DMS79 (cell line): ENCODE data around the gene ALDH3B2.
"Not testable (repeated sequence)": the region's sequence is repeated elsewhere in the genome, so short reads cannot be mapped to it uniquely, and the experiment has no call there.

Source experiments
- DNase-seq: peaks from one replicate; lab custom pipeline; 2025; lab: John Stamatoyannopoulos, UW

ALDH3B2 gene

GRCh38 chr11:67642173-67643120, 32.0 kb downstream of the ALDH3B2 start:
- no peak for DNase-seq

GRCh38 chr11:67641338-67642172, 32.9 kb downstream of the ALDH3B2 start:
- DNase-seq = no peak

GRCh38 chr11:67640758-67641337, 33.6 kb downstream of the ALDH3B2 start:
- no peak for DNase-seq

DNA sequence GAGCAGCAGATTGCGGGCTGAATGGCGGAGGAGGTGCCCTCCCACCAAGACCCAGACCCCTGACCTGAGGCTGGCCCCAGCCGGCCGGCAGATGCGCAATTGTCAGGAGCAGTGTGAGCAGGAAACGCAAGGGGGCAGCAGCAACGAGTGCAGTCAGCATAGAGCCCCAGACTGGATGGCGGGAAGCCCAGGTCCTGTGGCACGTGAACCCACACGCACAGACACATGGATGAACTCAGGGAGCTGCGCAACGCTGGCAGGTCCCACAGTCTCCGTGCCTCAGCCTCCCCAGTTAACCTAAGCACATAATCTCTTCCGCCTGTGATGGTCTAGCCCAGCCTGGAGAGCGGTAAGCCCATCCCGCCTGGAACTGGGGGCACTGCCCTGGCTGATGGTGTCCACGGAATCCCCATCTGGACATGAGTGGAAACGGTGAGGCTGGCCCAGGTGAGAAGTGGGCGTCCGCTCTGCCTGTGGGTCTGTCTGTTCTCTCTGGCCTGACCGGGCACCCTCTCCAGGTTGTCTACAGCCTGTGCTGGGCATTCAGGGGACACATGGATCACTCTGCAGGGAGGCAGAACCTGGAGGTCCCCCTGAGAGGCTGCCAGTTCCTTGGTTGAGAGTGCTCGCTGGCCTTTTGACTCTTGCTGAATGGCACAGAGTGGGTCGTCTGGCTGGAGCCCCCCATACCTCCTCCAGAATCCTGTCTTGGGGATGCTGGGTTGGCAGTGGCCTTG, 34.2 kb downstream of the ALDH3B2 start:
- DNase-seq = no peak

DNA sequence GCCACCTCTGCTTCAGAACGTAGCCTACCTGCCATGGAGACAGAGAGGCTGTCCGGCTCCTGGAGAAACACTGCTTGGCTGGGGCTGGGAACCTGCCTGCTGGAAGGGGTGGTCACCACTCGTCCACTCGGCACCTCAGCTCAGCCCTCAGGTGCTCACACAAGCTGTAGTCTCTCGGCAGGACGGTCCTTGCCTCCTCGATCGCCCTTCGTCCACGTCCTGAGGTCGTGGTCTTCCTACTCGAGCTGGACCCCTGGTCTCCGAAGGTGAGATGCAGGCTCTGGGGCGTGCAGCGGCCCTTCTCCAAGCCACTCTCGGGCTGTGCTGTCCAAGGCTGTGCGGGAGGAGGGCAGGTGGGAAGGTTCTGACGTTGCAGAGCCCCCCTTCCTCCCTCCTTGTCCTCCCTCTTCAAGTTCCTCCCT, 35.0 kb downstream of the ALDH3B2 start, which contains the start of gene TBX10:
Gene TBX10, minus strand, starts transcription at position 326 of the 422 bp plus-strand sequence. Its CDS starts 291 bp downstream, at position 35.
- DNase-seq = no peak

DNA sequence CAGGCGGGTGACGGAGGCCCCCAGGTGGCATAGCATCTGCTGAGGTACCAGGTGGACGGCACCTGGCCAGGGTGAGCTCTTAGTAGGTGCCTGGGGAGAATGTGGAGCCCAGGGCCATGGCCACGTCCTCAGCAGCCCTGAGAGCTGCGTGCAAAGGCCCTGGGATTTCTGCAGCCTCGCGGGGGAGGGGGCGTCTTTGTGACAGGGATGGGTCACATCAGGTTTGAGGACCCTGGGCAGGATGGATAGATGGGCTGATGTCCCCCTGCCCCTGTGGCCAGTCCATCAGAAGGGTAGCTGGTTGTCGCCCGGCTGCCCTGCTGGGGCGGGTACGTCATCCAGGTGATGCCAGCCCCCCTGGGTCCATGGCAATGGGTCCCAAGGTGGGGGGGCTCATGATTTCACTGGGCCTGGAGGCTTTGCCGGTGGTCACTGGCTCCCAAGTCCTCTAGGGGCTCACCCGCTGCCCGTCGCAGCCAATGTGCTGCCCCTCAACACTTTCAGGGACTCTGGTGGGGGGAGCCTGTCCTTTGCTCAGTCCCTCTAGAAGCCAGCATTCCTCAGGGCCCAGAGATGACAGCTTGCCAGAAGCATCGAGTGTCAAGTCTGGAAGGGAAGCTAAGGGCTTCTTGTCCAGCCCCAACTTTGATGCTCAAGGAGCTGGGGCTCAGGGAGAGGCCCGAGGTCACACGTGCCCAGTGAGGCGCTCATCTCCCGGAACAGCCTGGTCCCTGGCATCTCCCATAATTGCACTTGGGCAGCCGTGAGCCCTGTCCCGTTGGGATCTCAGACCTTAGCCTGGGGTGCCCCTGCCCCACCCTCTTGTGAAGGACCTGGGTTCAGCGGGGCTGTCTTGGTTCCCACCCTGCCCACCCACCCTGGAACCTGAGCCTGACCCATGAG, 35.6 kb downstream of the ALDH3B2 start:
- no peak for DNase-seq

GRCh38 chr11:67637441-67637840, 37.0 kb downstream of the ALDH3B2 start:
- DNase-seq = not testable (repeated sequence)

DNA sequence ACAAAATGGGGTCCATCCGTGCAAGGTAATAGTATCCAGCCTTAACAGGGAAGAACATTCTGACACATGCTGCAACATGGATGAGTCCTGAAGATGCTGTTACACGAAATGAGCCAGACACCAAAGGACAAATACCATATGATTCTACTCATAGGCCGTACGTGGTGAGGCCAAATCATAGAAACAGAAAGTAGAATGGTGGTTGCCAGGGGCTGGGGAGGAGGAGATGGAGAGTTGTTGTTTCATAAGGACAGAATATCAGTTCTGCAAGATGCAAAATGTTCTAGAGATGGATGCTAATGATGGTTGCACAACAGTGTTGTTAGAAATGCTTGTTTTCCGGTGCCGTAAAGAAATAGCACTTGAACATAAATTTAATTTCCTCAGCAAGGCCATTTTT, 37.5 kb downstream of the ALDH3B2 start:
- DNase-seq = no peak

GRCh38 chr11:67635231-67635521, 39.2 kb downstream of the ALDH3B2 start:
- DNase-seq = no peak

- DNase-seq = no peak
Measured at GRCh38 chr11:67634366-67635230, 39.8 kb downstream of the ALDH3B2 start.

GRCh38 chr11:67633758-67634365, 40.6 kb downstream of the ALDH3B2 start:
- DNase-seq = no peak

GRCh38 chr11:67632982-67633755, 41.3 kb downstream of the ALDH3B2 start:
- DNase-seq = no peak

DNA sequence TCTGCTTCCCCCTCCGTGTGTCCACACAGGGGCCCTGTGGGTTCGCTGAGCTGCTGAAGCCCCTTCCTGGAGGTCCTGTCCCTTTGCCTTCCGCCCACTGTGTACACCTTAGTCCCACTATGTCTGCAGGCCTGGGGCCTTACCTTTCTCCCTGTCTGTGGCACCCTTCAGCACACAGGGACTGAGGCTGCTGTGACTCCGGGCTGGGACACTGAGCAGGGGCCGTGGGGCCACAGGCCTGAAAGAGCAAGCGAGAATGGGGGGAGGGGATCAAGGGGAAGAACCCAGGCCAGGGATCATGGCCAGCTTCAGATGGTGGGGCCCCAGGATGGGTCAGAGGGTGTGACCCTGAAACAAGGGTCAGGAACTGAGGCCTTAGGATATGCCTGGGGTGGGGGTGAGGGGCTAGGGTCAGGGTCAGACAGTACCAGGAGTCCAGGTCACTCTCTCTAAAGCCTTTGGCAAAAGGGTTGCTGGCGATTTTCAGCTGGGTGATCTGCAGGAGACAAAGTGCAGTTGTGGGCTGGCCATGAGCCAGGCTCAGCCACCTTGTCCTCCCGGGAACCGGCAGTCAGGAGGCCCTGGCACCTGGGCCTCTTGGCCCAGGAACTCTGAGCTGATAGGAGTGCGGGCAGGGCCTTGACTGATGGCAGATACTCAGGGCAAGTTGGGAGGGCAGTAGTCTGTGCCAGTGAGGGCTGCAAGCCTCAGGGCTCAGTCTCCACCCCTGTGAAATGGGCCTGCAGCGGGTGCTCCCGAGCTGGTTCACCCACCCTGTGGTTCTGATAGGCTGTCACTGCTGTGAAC, 42.0 kb downstream of the ALDH3B2 start:
- DNase-seq = peak; percentile 19

GRCh38 chr11:67631853-67632174, 42.6 kb downstream of the ALDH3B2 start:
- DNase-seq = no peak

GRCh38 chr11:67631411-67631810, 43.0 kb downstream of the ALDH3B2 start:
- DNase-seq = no peak

DNA sequence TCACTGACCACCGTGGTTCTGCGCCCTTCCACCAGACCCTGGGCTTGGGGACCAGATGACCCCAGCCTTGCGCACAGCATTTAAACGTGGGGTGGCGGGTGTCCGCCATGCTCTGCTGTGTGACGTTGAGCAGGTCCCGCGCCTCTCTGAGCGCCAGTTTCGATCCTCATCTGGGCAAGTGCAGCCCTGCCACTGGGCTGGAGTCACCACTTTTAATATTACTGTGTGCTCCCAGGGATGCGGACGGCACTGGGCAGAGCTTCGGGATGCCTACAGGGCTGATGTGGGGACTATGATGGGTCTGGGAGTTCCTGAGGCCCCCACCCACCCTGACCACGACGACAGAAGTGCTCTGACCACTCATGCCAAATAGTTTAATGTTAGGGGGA, 43.5 kb downstream of the ALDH3B2 start:
- no peak for DNase-seq

DNA sequence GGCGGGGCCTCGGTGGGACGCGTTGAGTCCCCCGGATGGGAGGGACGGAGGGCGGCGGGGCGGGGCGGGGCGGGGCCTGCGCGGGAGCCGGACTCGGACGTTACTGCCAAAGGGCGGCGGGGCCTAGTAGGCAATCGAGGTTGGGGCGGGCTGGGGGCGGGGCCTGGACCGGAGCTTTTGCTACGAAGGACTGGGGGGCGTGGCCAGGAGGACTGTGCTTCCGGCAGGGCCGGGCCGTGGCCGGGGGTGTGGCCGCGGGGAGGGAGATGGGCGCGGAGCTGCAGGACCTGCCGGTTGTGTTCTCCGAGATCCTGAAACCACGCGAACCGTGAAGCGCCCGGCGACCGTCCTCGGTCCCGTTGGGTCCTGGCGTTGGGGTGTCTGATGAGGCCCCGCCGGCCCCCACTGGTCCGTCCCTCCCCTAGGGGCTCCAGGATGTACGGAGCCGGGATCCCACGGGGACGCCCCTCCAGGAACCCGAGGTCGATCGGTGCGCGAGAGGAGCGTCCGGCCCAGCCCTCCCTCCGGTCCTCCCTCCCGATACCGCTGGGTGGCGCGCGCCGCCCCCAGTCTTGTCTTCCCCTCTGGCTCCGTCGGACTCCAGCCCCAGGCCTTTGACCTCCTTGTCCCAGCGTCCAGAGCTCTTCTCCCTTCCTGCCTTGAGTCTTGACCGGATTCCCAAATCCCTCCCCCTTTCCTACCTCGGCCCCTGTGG, 44.0 kb downstream of the ALDH3B2 start:
- peak; percentile 93 for DNase-seq
